Measurements from ENCODE around the gene GRIN3A.

GRCh38 chr9:101626295-101626694 lies 112.2 kb downstream of the GRIN3A start:
- TF ChIP-seq, protein P1, sequence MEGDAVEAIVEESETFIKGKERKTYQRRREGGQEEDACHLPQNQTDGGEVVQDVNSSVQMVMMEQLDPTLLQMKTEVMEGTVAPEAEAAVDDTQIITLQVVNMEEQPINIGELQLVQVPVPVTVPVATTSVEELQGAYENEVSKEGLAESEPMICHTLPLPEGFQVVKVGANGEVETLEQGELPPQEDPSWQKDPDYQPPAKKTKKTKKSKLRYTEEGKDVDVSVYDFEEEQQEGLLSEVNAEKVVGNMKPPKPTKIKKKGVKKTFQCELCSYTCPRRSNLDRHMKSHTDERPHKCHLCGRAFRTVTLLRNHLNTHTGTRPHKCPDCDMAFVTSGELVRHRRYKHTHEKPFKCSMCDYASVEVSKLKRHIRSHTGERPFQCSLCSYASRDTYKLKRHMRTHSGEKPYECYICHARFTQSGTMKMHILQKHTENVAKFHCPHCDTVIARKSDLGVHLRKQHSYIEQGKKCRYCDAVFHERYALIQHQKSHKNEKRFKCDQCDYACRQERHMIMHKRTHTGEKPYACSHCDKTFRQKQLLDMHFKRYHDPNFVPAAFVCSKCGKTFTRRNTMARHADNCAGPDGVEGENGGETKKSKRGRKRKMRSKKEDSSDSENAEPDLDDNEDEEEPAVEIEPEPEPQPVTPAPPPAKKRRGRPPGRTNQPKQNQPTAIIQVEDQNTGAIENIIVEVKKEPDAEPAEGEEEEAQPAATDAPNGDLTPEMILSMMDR (IDR thresholded peaks at IDR 0.05), result no peak
- TF ChIP-seq POLR2A (IDR thresholded peaks at IDR 0.05), result no peak

Measured in body of pancreas (tissue), 4 donors.